Activated B cell treated with CpG ODN at 0.5 μM for 24 hours (primary cell): ENCODE data around the gene CSF1. TPM values are rescaled to one million over a fixed set of nuclear protein-coding genes. Genes with fewer than 3 reads are reported as not detected.

Experiments used
- ATAC-seq: fragments of 200-7000 bp; cut with Tn5 transposase; one replicate; pipeline ENCODE4 v1.10.0; 2021; ENCODE audit warnings: low read depth, mild to moderate bottlenecking, moderate library complexity
- CTCF ChIA-PET: fragments of 350-600 bp; sonication (Branson Sonifier 250); formaldehyde crosslinking; loops from one replicate; lab custom pipeline; 2021; ENCODE audit warnings: antibody characterized with exemption; lab: Charles Lee
- POLR2A ChIA-PET: fragments of 350-600 bp; sonication (Branson Sonifier 250); formaldehyde crosslinking; loops from one replicate; lab custom pipeline; 2021; ENCODE audit warnings: antibody characterized with exemption; lab: Charles Lee
- DNase-seq: peaks from one replicate; pipeline ENCODE4 v3.0.0; 2022
- H3K27ac Mint-ChIP-seq: one replicate; pipeline ENCODE4 v1.8.0; 2020; ENCODE audit warnings: mixed read lengths
- H3K27me3 Mint-ChIP-seq: one replicate; pipeline ENCODE4 v1.8.0; 2021; ENCODE audit warnings: mixed read lengths
- H3K36me3 Mint-ChIP-seq: one replicate; pipeline ENCODE4 v1.8.0; 2021; ENCODE audit warnings: low read depth, mixed read lengths
- H3K4me1 Mint-ChIP-seq: one replicate; pipeline ENCODE4 v1.8.0; 2021; ENCODE audit warnings: mixed read lengths
- H3K4me3 Mint-ChIP-seq: one replicate; pipeline ENCODE4 v1.8.0; 2020; ENCODE audit warnings: mild to moderate bottlenecking, mixed read lengths
- H3K9me3 Mint-ChIP-seq: one replicate; pipeline ENCODE4 v1.8.0; 2020; ENCODE audit warnings: mixed read lengths
- CTCF ChIP-seq: fragments of 200-600 bp; IDR thresholded peaks from one replicate; pipeline ENCODE4 v1.8.0; 2022; ENCODE audit warnings: antibody characterized with exemption, mild to moderate bottlenecking
- intact Hi-C: fragments of 100-400 bp; cut with micrococcal nuclease; formaldehyde crosslinking; loops from one replicate; pipeline ENCODE4 v1.15.1; 2024
- total RNA-seq: library from RNA; stranded (reverse); gene quantifications from 2 replicates; pipeline ENCODE4 v1.2.3, GENCODE V29; 2022

Gene CSF1
- total RNA-seq, 1 donor from 2014 or later = 2.0 TPM

GRCh38 chr1:109914587-109915240 is 4.1 kb downstream of the CSF1 start:
- CTCF ChIA-PET = no interaction called here
- no peak for TF ChIP-seq CTCF
- intact Hi-C loops = loop anchor here (5.0 kb wide), 2 partner anchors 37 to 367 kb away; partner anchors contain the start of gene GNAI3
- H3K27ac Mint-ChIP-seq = no peak overlapping the region
- no peak overlapping the region for H3K4me3 Mint-ChIP-seq
- ATAC-seq (no peak), DNase-seq (no peak)
- no peaks in the 10 kb centered on the region for H3K9me3 Mint-ChIP-seq
- POLR2A ChIA-PET = no interaction called here
- H3K4me1 Mint-ChIP-seq = peaks cover 19% of the 10 kb centered on the region
- H3K27me3 Mint-ChIP-seq = peaks cover 37% of the 10 kb centered on the region
- no peaks in the 10 kb centered on the region for H3K36me3 Mint-ChIP-seq

GRCh38 chr1:109917051-109917767 is 6.6 kb downstream of the CSF1 start:
- POLR2A ChIA-PET = no interaction called here
- peaks cover 27% of the 10 kb centered on the region for H3K27me3 Mint-ChIP-seq

GRCh38 chr1:109917768-109918606 is 7.3 kb downstream of the CSF1 start:
- Mint-ChIP-seq H3K27me3 (peaks cover 21% of the 10 kb centered on the region), H3K4me1 (peaks cover under 1% of the 10 kb centered on the region), H3K9me3 (no peaks in the 10 kb centered on the region), H3K4me3 (no peak overlapping the region), H3K27ac (no peak overlapping the region), H3K36me3 (no peaks in the 10 kb centered on the region)
- intact Hi-C loops = no loop called here
- CTCF ChIA-PET = interaction anchor here (1.2 kb wide), 1 partner anchor 127 kb away, joined by 3 read pairs; no protein-coding TSS in a partner anchor
- ATAC-seq = no peak
- POLR2A ChIA-PET = no interaction called here
- no peak for DNase-seq
- TF ChIP-seq CTCF = no peak

More at GRCh38 chr1:109917051-109917767, 6.6 kb downstream of the CSF1 start:
- CTCF ChIA-PET = no interaction called here
- DNase-seq (no peak), ATAC-seq (no peak)
- TF ChIP-seq CTCF = no peak
- H3K36me3 Mint-ChIP-seq = no peaks in the 10 kb centered on the region
- H3K4me3 Mint-ChIP-seq = no peak overlapping the region
- no peaks in the 10 kb centered on the region for H3K9me3 Mint-ChIP-seq
- intact Hi-C loops = no loop called here
- no peak overlapping the region for H3K27ac Mint-ChIP-seq
- H3K4me1 Mint-ChIP-seq = peaks cover 3% of the 10 kb centered on the region

GRCh38 chr1:109918671-109919070 is 8.0 kb downstream of the CSF1 start:
- no peak for ATAC-seq

More at GRCh38 chr1:109918671-109919070, 8.0 kb downstream of the CSF1 start:
- no peak for TF ChIP-seq CTCF
- Mint-ChIP-seq H3K27ac (no peak overlapping the region), H3K9me3 (no peaks in the 10 kb centered on the region), H3K36me3 (no peaks in the 10 kb centered on the region), H3K4me1 (no peaks in the 10 kb centered on the region), H3K27me3 (peaks cover 17% of the 10 kb centered on the region), H3K4me3 (no peak overlapping the region)
- ChIA-PET POLR2A (no interaction called here), CTCF (interaction anchor here (1.2 kb wide), 1 partner anchor 128 kb away, joined by 3 read pairs; no protein-coding TSS in a partner anchor)
- DNase-seq = no peak
- intact Hi-C loops = no loop called here
